ENCODE measurements around the gene SREBF1.

GRCh38 chr17:17813725-17814095, 23.1 kb downstream of the SREBF1 start:
- TF ChIP-seq ARNT (IDR thresholded peaks at IDR 0.05) (no peak), FOXK2 (IDR thresholded peaks at IDR 0.05) (no peak), FOXA1 (IDR thresholded peaks at IDR 0.05) (no peak), SP1 (IDR thresholded peaks at IDR 0.05) (no peak), ELF4 (IDR thresholded peaks at IDR 0.05) (no peak), CTBP1 (IDR thresholded peaks at IDR 0.05; ENCODE audit: borderline replicate concordance) (no peak), TARDBP (IDR thresholded peaks at IDR 0.05) (no peak), FOXM1 (IDR thresholded peaks at IDR 0.05; ENCODE audit: borderline replicate concordance) (no peak), ZNF384 (IDR thresholded peaks at IDR 0.05) (no peak), LEF1 (IDR thresholded peaks at IDR 0.05; ENCODE audit: borderline replicate concordance) (no peak), BHLHE40 (IDR thresholded peaks at IDR 0.05; ENCODE audit: borderline replicate concordance) (no peak), SUZ12 (IDR thresholded peaks at IDR 0.05) (no peak), NFRKB (IDR thresholded peaks at IDR 0.05) (no peak), HDGF (IDR thresholded peaks at IDR 0.05; ENCODE audit: borderline replicate concordance) (no peak)
